GM12891 (cell line): Measurements from ENCODE around the gene FAM149B1.

Experiments used
- DNase-seq: peaks from one replicate; pipeline ENCODE4 v3.0.0; 2011; ENCODE audit warnings: low spot score; ENCODE audit not compliant: insufficient read length
- FAIRE-seq: peaks from 2 replicates; lab custom pipeline; 2011; peaks lifted over from hg19 to GRCh38; lab: Jason Lieb, UNC
- PAX5 ChIP-seq: IDR thresholded peaks from 2 replicates; pipeline ENCODE4 v1.6.1; 2011; ENCODE audit warnings: low read length, moderate library complexity, mild to moderate bottlenecking; ENCODE audit not compliant: insufficient read depth, severe bottlenecking
- POLR2A ChIP-seq: IDR thresholded peaks from 2 replicates; pipeline ENCODE4 v1.6.1; 2011; ENCODE audit warnings: low read depth, low read length, control low read depth
- POLR2AphosphoS5 ChIP-seq: IDR thresholded peaks from 2 replicates; pipeline ENCODE4 v1.6.1; 2011; ENCODE audit warnings: low read depth, low read length, control low read depth
- POU2F2 ChIP-seq: IDR thresholded peaks from 2 replicates; pipeline ENCODE4 v1.6.1; 2011; ENCODE audit warnings: low read depth, mild to moderate bottlenecking, control low read depth, low read length, moderate library complexity
- SPI1 ChIP-seq: IDR thresholded peaks from 2 replicates; pipeline ENCODE4 v1.6.1; 2011; ENCODE audit warnings: low read depth, low read length, control low read depth
- TAF1 ChIP-seq: IDR thresholded peaks from 2 replicates; pipeline ENCODE4 v1.6.1; 2011; ENCODE audit warnings: low read depth, low read length, control low read depth

FAM149B1 gene

DNA sequence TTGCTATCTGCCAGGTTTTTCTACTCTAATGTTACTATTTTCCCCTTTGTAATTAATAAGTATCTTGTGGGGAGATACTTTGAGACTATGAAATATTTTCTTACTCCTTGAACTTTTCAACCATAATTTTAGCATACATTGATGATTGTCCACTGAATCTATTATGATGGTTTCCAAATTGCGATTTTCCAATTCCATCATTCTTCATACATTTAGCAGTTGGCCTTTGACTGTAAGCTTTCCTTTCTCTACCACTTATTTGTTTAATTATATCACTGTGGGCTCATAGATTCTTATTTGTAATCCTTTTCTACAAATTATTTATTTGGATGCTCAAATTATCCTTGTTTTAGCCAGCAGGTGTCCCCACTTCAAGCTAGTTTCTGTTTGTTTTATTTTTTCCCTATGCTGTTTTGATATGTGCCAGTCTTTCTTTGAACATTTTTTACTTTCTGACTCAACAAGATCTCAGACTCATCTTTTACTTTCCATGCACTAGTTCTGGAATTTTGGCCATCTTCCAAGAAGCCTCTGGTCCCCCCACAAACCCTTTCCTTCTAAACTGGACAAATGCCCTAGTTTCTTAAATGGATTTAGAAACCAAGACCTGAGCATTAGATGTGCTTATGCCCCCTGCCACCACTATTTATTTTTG, 95.9 kb downstream of the FAM149B1 start:
- no peak for TF ChIP-seq TAF1
- no peak for TF ChIP-seq POLR2A
- TF ChIP-seq SPI1: no peak
- FAIRE-seq: no peak
- DNase-seq: no peak

DNA sequence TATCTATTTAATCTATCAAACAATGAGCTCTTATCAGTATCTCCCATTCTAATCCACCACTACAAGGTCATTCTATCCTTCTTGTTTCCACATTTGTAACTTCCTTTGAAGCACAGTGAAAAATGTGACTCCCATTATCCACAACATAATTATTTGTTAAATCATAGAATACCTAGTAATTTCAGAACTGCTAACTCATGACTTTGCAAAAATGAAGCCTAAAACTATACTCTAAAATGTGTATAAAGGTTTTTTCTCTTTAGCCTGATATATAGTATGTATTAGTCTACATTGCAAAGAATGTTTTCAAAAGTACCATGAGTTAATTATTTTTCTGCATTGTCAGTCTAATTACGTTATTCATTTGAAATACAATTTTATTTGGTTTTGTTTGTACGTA, 96.5 kb downstream of the FAM149B1 start:
- FAIRE-seq: no peak
- TF ChIP-seq POLR2A (no peak), PAX5 (no peak), SPI1 (no peak), POU2F2 (no peak), TAF1 (no peak), POLR2AphosphoS5 (no peak)
- DNase-seq: no peak

DNA sequence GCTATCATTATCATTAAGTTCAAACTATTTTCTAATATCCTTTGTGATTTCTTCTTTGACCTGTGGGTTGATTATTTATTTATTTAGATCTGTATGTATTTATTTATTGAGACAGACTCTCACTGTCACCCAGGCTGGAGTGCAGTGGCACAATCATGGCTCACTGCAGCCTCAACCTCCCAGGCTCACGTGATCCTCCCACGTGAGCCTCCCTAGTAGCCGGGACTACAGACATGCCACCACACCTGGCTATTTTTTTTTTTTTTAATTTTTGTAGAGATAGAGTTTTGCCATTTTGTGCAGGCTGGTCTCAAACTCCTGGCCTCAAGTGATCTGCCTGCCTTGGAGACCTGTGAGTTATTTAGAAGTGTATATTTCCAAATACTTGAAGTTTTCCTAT, 113.2 kb downstream of the FAM149B1 start:
- FAIRE-seq: no peak
- no peak for DNase-seq
- no peak for TF ChIP-seq POLR2A
- TF ChIP-seq TAF1: no peak
- no peak for TF ChIP-seq PAX5
- no peak for TF ChIP-seq SPI1
- TF ChIP-seq POU2F2: no peak
- TF ChIP-seq POLR2AphosphoS5: no peak

DNA sequence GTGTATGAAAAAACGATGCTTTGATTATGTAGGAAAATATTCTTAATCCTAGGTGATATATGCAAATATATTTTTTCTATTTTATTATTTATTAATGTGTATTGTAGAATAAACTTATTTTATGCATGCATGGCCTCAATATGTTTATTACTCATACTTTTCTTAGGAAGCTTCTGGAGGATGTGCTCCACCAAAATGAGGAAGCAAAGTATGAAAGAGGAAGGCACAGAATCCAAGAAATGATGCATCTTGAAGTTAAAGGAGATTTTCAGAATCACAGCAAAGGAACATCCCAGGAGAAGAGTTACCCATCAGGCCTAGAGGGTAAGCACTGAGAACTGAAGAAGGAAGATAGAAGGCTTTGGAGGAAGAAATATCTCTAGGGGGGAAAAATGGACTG, 119.5 kb downstream of the FAM149B1 start:
- DNase-seq (no peak), FAIRE-seq (no peak)
- no peak for TF ChIP-seq SPI1
- TF ChIP-seq POLR2AphosphoS5: no peak
- no peak for TF ChIP-seq POU2F2
- TF ChIP-seq TAF1: no peak
- TF ChIP-seq POLR2A: no peak
- TF ChIP-seq PAX5: no peak

DNA sequence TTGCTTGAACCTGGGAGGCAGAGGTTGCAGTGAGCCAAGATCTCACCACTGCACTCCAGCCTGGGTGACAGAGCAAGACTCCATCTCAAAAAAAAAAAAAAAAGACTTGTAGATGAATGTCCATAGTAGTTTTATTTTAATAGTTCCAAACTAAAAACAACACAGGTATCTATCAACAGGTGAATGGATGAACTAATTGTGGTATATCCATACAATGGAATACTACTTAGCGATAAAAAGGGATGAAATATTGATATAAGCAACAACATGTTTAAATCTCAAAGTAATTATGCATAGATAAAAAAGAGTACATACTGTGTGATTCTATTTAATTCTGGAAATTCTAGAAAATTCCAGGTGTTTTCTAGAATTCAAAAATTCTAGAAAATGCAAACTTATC, 122.0 kb downstream of the FAM149B1 start:
- TF ChIP-seq TAF1 (no peak), PAX5 (no peak), SPI1 (no peak), POU2F2 (no peak), POLR2A (no peak), POLR2AphosphoS5 (no peak)
- DNase-seq (no peak), FAIRE-seq (no peak)

DNA sequence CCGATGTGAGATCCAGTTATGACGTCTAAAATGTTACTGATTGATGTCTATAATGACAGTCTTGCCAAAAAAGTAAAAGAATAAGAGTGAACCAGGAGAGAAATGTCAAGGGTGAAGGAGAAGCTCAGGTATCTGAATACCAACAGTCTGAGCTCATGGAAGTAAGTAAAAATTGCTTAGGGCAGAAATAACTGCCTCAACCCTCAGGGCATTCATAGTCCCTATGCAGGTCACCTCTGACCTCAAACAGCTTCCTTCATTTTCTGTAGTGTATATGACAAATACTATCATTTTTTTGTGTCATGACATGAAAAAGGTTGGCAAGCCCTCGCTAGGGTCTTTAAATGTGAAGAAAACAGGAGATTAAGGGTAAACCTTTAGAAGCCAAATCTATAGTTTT, 125.5 kb downstream of the FAM149B1 start:
- FAIRE-seq (no peak), DNase-seq (no peak)

More for the DNA sequence above, 125.5 kb downstream of the FAM149B1 start:
- no peak for TF ChIP-seq POLR2AphosphoS5
- TF ChIP-seq TAF1: no peak
- TF ChIP-seq SPI1: no peak
- TF ChIP-seq POLR2A: no peak
- no peak for TF ChIP-seq PAX5
- no peak for TF ChIP-seq POU2F2
